ENCODE measurements around the gene RTN1.

RTN1 gene

DNA sequence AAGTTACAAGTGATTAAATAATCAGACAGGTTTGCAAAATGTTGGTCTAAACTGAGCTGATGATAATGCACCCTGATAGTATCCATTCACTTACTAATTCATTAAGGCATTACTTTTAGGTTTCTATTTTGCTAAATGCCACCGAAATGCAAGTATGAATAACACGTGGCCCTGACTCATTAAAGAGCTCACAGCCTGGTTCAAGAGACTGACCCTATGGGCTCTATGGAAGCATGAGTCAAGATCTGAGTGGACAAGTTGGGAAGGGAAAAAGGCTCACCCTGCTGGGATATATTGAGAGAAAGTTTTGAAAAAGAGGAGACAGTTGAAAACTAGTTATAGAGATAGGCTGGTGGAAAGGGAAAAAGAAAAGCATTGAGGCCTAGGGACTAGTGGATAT is 34.6 kb upstream of the RTN1 start:
- no peak overlapping the region for H3K4me3 ChIP-seq (replicated peaks; ENCODE audit: low read depth, low read length)
- no peak for TF ChIP-seq CTCF (IDR thresholded peaks at IDR 0.05; ENCODE audit: low read depth, low read length, missing control alignments)
- no peak for DNase-seq (ENCODE audit: extremely low read depth, low read depth)

DNA sequence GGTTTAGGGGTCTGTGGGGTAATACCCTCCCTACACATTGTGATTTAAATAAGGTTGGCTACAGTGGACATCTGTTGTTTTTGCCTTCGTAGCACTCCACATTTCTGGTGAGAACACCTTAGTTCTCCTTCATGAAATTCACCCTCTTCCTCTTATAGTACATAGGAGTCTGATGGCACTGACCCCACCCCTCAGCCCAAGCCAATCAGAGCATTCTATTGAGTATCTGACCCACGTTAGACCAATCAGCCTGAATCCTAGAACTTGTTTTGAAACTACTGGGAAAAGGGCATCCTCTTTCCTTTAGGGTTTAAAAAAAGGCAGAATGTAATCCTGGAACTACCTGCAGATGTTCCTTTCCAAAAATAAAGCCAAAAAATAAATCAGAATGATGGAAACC is 33.6 kb upstream of the RTN1 start:
- H3K4me3 ChIP-seq (replicated peaks; ENCODE audit: low read depth, low read length) = no peak overlapping the region
- no peak for TF ChIP-seq CTCF (IDR thresholded peaks at IDR 0.05; ENCODE audit: low read depth, low read length, missing control alignments)
- no peak for DNase-seq (ENCODE audit: extremely low read depth, low read depth)

DNA sequence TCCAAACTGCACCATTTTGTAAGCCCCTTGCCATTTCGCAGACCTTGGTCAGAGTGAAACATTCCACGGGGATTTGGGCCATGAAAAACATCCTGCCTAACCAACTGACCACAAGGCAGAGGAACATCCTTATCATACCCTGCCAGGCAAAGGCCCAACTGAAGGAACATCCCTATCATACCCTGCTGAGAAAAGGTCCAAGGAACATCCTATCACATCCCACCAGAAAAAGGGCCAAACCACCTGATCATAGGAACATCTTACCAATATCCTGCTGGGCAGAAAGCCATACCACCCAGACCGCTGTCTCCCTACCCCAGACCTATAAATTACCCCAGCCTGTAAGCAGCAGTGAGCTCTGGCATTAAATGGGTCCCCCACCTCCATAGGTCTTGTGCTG is 30.0 kb upstream of the RTN1 start:
- TF ChIP-seq CTCF (IDR thresholded peaks at IDR 0.05; ENCODE audit: low read depth, low read length, missing control alignments) = no peak
- no peak overlapping the region for H3K4me3 ChIP-seq (replicated peaks; ENCODE audit: low read depth, low read length)
- no peak for DNase-seq (ENCODE audit: extremely low read depth, low read depth)

DNA sequence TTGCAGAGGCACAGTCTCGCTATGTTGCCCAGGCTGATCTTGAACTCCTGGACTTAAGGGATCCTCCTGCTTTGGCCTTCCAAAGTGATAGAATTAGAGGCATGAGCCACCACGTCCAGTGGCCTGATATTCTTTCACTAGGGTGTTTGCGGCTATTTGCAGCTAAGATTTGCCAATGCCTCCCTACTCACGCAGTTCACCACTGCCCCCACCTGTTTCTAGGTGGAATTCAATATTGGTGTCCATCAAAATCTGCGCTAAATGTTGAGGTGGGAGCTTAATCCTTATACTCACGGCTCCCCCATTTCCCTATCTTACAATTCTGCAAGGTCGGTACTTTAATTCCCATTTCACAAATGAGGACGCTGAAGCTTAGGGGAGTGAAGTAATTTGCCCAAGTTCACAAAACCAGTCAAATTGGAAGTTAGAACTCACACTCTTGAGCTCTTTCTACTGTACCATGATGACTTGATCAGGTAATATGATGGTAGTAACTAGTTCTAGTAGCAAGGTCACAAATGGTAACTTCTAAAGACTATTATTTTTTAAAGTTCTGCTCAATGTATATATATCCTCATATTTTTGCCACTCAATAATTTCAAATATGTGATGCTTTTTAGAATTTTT is 27.3 kb upstream of the RTN1 start:
- DNase-seq (ENCODE audit: extremely low read depth, low read depth) = no peak
- TF ChIP-seq CTCF (IDR thresholded peaks at IDR 0.05; ENCODE audit: low read depth, low read length, missing control alignments) = peak; percentile 19
- H3K4me3 ChIP-seq (replicated peaks; ENCODE audit: low read depth, low read length) = no peak overlapping the region

DNA sequence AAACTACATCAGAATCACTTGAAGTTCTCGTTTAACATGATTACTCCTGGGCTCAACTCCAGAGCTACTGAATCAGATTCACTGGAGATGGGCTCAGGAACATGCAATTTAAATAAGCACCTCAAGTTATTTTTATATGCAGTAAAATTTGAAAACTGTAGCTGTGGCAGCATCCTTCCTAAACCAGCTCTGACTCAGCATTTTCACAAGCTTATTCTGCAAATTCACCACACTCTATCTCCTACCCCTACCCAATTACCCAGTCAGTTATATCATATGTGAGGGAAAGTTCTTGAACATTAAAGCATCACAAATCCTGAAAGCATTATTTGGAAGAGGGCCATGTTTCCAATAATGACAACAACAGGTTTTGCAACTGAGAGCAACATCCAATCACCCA is 25.1 kb upstream of the RTN1 start:
- no peak for TF ChIP-seq CTCF (IDR thresholded peaks at IDR 0.05; ENCODE audit: low read depth, low read length, missing control alignments)
- no peak overlapping the region for H3K4me3 ChIP-seq (replicated peaks; ENCODE audit: low read depth, low read length)
- no peak for DNase-seq (ENCODE audit: extremely low read depth, low read depth)

DNA sequence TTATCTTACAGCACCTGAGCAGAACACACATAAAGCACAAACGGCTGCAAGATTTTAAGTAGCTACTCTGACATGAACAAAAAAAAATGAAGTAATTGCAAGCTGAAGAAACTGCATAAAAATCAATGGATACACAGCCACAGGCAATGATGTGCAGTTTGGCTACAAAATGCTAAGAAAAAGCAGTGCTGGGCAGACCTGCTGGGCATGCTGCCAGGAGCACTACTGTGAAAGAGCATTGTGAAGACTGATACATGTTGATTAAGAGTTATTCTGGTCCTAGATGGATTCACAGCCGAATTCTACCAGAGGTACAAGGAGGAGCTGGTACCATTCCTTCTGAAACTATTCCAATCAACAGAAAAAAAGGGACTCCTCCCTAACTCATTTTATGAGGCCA is 20.1 kb upstream of the RTN1 start:
- H3K4me3 ChIP-seq (replicated peaks; ENCODE audit: low read depth, low read length) = no peak overlapping the region
- no peak for DNase-seq (ENCODE audit: extremely low read depth, low read depth)
- no peak for TF ChIP-seq CTCF (IDR thresholded peaks at IDR 0.05; ENCODE audit: low read depth, low read length, missing control alignments)

DNA sequence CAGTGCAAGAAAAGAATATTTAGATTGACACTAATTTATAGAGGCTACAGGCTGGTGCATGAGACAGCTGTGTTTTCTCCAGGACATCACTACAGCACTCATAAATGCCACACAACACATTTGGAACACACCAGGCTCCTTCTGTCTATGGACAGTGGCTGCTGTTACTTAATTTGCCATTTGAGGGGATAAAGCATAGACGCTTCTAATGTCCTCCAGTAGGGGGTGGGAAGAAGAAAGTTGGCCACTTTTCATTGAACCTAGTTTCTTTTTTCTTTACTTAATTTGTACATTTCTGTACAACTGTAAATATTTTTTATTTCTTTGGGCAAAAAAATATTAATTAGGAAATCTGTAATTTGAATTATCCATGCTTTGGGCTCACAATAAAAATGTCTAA is 12.4 kb upstream of the RTN1 start:
- no peak overlapping the region for H3K4me3 ChIP-seq (replicated peaks; ENCODE audit: low read depth, low read length)
- DNase-seq (ENCODE audit: extremely low read depth, low read depth) = no peak
- peak; percentile 35 for TF ChIP-seq CTCF (IDR thresholded peaks at IDR 0.05; ENCODE audit: low read depth, low read length, missing control alignments)

Measured in HFF-Myc (cell line).